ENCODE measurements around the gene TEX29. TPM values are rescaled to one million over a fixed set of nuclear protein-coding genes. Genes with fewer than 3 reads are reported as not detected.

TEX29 gene
- total RNA-seq, 2 donors from 2014 or later: 0.29 TPM; not detected in 1

- intact Hi-C loops (cut with DNase I): no loop called here
- no peak for DNase-seq (ENCODE audit: low spot score)
Measured at GRCh38 chr13:111384441-111385182, 64.2 kb downstream of the TEX29 start.

DNA sequence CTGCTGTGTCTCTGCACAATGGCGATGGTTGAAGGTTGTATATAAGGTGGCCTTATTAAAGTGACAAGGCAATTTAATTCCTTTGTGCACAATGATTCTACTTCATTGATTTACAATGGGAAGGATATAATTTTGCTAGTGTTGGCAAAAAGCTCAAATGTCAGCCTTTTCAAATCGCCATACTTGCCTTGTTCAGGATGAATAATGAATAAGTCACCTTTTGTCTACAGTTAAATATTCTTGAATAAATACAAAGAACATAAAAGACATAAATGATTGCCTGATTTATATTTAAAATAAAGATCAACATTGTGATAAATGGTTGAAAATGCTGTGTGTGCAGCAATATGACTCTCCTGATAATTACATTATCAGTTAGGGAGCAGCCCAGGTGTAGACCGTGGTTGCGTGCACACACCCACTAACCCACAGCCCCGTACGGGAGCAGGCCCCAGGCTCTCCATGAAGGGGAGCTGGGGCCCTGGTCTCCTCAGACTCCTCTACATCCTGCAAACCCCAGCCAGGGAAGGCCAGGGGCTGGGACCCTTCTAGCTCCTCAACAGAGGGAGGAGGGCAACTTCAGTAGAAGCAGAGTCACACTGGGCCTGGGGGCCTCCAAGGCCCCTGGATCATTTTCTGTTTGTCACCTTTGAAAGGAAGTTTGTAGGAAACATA, 64.9 kb downstream of the TEX29 start:
- DNase-seq (ENCODE audit: low spot score): peak; percentile 53
- intact Hi-C loops (cut with DNase I): no loop called here

DNA sequence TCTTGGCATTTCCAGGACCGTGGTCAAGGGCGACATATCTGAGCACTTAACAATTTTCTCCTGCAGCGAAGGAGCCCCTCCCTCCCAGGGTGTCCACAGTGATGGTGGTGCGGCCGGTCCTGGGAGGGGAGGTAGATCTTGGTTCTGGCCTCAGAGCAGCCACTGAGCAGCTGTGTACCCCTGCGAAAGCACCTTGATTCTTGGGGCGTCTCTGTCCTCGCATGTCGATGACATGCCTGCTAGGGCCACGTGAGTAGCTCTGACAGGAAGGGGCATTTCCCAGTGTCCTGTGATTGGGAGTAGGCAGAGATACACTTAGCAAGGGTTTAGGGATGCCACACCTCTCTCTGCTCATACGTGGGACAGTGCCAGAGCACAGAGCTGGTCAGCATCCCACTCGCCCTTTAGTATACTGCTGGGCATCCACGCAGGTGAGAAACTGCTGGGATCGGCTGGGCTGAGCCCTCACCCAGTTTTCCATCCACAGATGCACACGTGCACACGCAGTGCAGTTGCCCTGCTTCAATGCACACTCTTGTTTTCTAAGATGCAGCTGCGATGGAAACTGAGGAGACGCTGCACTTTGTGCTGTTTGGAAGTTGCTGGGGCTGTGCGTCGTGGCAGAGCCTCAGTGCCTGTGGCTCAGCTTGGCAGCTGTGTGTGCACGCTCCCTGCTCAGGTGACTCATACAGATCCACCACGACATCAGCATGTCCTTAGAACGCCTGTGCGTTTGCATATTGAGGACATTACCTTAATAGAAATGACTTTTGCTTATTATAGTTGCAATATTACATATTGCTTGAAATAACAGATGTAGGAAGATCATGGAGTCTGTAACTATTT, 66.8 kb downstream of the TEX29 start:
- DNase-seq (ENCODE audit: low spot score): no peak
- intact Hi-C loops (cut with DNase I): no loop called here

DNA sequence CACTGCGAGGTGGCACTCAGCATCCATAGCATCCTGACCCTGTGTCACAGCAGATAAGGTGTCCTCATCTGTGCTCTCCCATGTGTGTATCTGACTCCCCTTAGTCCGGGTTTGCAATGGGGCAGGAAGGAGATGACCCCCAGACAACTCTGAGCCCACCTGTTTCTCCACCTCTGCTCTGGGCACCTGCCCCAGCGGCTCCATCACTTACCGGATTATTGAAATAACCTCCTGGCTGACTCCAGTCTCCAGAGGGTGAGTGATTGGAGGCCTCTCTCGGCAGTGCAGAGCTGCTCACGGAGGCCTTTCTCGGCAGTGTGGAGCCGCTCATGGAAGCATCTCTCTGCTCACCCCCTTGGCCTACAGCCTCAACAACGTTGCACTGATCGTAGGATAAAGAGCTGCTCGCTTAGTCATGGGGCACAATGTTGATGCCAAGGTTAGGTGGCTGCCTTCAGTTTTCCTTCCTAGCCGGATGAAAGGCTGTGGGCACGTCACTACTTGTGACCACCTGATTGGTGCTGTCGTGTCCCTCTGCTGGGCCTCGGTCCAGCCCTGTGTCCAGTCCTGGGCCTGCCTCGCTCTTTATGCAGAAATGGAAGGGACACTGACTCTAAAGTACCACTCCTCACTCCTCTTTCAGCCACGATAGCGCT, 67.6 kb downstream of the TEX29 start:
- intact Hi-C loops (cut with DNase I): no loop called here
- DNase-seq (ENCODE audit: low spot score): no peak

DNA sequence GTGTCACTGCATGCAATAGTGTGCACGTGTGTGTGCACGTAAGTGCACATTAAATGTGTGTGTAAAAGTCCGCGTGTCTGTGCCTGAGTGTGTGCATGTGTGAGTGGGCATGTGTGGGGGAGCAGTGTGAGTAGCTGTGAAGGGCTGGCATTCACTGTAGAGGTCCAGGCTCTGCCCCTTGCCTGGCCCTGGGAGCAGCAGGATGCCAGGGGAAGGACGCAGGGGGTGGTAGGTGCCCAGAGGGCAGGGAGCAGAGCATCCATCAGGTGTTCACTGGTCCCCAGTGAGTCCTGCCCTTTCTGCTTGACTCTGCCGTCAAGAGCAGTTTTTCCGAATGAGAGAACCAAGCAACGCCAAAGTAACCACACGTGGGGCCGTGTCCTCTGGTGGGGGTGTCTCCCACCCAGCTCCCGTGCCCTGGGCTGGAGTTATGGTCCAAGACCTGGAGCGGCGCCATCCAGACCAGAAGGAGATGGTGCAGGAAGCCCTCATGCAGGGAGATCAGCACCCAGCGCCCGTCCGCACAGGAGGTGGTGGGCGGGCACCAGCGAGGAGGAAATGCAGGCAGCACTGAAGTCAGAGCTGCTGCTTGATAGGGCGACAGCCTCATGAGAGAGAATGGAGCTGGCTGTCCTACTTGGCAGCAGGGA, 68.5 kb downstream of the TEX29 start:
- DNase-seq (ENCODE audit: low spot score): peak; percentile 80
- intact Hi-C loops (cut with DNase I): no loop called here

DNA sequence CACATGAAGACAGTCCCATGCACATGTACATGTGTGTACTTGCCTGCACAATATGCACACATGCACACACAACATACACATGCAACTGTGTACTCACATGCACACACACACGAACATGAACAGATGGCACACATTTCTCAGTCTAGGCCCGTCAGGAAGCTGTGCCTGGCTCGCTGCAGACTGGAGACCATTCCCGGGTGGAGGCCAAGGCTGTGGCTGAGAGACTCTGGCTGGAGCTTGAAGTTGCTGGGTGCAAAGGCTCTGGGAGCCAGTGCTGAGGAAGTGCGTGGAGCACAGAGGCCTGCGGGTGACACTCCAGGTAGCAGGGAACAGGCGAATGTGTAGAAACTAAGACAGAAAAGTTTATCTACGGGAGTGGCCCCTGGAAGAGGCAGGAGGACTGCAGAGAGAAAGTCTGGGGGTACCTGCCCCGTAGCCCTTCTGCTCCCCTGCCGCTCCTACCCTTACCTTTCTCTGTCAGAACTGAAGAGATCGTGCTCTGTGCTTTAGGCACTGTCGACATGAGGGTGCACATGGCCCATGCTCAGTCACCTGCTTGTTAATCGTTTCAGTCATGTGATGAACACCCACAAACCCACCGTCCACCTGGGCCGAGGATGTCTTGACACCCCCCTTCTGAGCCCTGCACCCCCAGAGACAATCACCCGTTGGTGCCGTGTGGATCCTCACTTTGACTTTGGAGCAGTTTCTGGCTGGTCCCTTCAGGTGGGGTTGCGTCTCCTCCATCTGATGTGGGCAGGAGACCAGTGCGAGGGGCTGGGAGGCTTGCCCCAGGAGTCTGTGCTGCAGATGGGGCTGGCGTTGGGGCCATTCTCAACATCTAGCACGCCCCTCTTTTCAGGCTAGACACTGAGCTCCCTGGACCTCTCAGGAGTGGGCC, 69.4 kb downstream of the TEX29 start:
- peak; percentile 67 for DNase-seq (ENCODE audit: low spot score)
- intact Hi-C loops (cut with DNase I): no loop called here

DNA sequence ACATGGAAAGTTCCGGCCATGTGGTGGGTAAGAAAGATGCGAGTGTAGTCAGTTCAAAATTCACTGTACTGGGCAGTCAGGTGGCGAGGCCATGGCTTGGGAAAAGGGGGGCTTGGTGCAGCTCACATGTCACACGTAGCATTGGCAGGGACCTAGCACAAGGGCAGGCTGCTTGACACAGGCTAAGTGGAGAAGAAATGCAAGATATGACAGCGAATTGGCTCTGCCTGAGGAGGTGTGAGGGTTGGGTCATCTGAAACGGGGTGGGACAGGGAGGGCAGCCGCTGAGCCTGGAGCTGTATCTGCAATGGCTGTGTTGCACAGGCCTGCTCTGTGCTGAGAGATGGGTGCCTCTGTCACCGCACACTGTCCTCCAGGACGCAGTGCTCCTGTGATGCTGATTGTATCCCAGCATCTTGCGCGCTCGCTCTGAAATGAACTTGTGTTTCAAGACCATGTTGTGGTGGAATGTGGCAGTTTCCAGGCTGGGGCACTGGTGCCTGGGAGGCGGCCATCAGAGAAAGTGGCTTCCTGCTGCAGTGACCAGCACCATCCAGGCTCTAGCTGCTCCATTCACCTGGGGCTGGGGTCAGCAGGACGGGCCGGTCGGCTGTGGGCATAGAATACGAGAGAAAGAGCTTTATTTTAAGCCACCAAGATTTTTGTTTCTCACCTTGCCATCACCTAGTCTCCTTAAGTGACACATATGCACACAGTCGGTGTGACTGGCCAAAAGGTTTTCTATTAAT, 70.3 kb downstream of the TEX29 start:
- peak; percentile 62 for DNase-seq (ENCODE audit: low spot score)
- intact Hi-C loops (cut with DNase I): no loop called here

GRCh38 chr13:111392486-111392885, 72.0 kb downstream of the TEX29 start:
- intact Hi-C loops (cut with DNase I): no loop called here

DNA sequence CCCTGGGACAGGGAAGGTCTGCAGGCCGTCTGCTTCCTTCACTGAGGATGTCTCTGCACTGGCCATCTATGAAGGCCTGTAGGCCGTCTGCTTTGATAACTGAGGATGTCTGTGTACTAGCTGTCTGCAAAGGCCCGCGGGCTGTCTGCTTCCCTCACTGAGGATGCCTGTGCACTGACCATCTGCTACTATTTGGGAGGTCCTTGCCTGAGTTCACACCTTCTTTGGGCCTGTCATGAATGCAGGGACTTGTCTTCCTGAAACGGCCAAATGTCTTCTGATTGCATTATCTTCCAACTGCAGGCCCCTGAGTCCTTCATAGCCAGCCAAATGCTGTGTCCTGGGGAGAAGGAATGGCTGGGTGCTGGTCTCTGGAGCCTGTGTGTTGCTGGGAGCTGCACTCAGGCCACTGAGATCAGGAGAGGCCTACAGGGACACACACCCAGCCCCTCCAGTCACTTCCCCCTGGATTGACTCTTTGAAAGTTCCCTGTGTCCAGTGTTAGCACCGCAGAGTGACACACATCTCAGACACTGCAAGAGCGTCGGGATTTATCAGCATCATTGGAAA, 72.9 kb downstream of the TEX29 start:
- intact Hi-C loops (cut with DNase I): no loop called here
- DNase-seq (ENCODE audit: low spot score): peak; percentile 57

More at GRCh38 chr13:111392486-111392885, 72.0 kb downstream of the TEX29 start:
- no peak for DNase-seq (ENCODE audit: low spot score)

Other genes starting within 250 kb of the TEX29 start
- gene ARHGEF7, start 205.3 kb upstream of the TEX29 start, total RNA-seq: 10 to 100 TPM; 61.7 to 76.0 TPM